Measurements from ENCODE around the gene PCDHB6. TPM values are rescaled to one million over a fixed set of nuclear protein-coding genes. Genes with fewer than 3 reads are reported as not detected.

PCDHB6 gene
- total and polyA plus RNA-seq, 2 of the 13 experiments (the other 11 are each of a cell fraction or from before 2014, with no cell fraction given), result 0.01 to 0.04 TPM

DNA sequence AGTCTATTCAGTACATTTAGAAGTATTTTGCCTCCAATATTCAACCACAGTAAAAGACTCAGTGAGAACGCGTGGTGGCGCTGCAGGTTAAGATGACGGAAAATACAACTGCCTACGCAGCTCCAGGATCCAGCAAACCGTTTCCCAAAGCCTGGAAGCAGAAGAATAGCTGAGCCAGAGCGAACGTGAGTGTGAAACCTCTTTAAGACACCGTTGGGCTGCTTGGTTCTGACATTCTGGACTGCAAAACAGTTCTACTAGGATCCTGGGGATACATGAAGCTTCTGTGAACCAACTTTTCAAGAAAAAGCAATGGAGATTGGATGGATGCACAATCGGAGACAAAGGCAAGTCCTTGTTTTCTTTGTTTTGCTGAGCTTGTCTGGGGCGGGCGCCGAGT is 32.4 kb downstream of the PCDHB6 start, which contains the start of gene PCDHB16 (continued):
- TF ChIP-seq, protein P1, sequence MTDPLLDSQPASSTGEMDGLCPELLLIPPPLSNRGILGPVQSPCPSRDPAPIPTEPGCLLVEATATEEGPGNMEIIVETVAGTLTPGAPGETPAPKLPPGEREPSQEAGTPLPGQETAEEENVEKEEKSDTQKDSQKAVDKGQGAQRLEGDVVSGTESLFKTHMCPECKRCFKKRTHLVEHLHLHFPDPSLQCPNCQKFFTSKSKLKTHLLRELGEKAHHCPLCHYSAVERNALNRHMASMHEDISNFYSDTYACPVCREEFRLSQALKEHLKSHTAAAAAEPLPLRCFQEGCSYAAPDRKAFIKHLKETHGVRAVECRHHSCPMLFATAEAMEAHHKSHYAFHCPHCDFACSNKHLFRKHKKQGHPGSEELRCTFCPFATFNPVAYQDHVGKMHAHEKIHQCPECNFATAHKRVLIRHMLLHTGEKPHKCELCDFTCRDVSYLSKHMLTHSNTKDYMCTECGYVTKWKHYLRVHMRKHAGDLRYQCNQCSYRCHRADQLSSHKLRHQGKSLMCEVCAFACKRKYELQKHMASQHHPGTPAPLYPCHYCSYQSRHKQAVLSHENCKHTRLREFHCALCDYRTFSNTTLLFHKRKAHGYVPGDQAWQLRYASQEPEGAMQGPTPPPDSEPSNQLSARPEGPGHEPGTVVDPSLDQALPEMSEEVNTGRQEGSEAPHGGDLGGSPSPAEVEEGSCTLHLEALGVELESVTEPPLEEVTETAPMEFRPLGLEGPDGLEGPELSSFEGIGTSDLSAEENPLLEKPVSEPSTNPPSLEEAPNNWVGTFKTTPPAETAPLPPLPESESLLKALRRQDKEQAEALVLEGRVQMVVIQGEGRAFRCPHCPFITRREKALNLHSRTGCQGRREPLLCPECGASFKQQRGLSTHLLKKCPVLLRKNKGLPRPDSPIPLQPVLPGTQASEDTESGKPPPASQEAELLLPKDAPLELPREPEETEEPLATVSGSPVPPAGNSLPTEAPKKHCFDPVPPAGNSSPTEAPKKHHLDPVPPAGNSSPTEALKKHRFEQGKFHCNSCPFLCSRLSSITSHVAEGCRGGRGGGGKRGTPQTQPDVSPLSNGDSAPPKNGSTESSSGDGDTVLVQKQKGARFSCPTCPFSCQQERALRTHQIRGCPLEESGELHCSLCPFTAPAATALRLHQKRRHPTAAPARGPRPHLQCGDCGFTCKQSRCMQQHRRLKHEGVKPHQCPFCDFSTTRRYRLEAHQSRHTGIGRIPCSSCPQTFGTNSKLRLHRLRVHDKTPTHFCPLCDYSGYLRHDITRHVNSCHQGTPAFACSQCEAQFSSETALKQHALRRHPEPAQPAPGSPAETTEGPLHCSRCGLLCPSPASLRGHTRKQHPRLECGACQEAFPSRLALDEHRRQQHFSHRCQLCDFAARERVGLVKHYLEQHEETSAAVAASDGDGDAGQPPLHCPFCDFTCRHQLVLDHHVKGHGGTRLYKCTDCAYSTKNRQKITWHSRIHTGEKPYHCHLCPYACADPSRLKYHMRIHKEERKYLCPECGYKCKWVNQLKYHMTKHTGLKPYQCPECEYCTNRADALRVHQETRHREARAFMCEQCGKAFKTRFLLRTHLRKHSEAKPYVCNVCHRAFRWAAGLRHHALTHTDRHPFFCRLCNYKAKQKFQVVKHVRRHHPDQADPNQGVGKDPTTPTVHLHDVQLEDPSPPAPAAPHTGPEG (CRISPR knock-in tag; IDR thresholded peaks at IDR 0.05), result 0 out of 2 replicates have a peak, but pooled peaks have one; percentile 33
- no peak for TF ChIP-seq ZBTB7A (CRISPR knock-in tag; IDR thresholded peaks at IDR 0.05)
- no peak for TF ChIP-seq SETDB1 (CRISPR knock-in tag; IDR thresholded peaks at IDR 0.05; ENCODE audit: borderline replicate concordance)
- 0 out of 2 replicates have a peak, but pooled peaks have one; percentile 43 for TF ChIP-seq SATB2 (CRISPR knock-in tag; IDR thresholded peaks at IDR 0.05)
- TF ChIP-seq, protein P2, sequence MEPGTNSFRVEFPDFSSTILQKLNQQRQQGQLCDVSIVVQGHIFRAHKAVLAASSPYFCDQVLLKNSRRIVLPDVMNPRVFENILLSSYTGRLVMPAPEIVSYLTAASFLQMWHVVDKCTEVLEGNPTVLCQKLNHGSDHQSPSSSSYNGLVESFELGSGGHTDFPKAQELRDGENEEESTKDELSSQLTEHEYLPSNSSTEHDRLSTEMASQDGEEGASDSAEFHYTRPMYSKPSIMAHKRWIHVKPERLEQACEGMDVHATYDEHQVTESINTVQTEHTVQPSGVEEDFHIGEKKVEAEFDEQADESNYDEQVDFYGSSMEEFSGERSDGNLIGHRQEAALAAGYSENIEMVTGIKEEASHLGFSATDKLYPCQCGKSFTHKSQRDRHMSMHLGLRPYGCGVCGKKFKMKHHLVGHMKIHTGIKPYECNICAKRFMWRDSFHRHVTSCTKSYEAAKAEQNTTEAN (CRISPR knock-in tag; conservative IDR thresholded peaks at IDR 0.05), result no peak
- peak; percentile 67 for TF ChIP-seq ZNF501 (CRISPR knock-in tag; IDR thresholded peaks at IDR 0.05)
- TF ChIP-seq ISL2 (CRISPR knock-in tag; IDR thresholded peaks at IDR 0.05), result 0 out of 2 replicates have a peak, but pooled peaks have one; percentile 15
- TF ChIP-seq, protein P3, sequence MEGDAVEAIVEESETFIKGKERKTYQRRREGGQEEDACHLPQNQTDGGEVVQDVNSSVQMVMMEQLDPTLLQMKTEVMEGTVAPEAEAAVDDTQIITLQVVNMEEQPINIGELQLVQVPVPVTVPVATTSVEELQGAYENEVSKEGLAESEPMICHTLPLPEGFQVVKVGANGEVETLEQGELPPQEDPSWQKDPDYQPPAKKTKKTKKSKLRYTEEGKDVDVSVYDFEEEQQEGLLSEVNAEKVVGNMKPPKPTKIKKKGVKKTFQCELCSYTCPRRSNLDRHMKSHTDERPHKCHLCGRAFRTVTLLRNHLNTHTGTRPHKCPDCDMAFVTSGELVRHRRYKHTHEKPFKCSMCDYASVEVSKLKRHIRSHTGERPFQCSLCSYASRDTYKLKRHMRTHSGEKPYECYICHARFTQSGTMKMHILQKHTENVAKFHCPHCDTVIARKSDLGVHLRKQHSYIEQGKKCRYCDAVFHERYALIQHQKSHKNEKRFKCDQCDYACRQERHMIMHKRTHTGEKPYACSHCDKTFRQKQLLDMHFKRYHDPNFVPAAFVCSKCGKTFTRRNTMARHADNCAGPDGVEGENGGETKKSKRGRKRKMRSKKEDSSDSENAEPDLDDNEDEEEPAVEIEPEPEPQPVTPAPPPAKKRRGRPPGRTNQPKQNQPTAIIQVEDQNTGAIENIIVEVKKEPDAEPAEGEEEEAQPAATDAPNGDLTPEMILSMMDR (CRISPR knock-in tag; IDR thresholded peaks at IDR 0.05), result peak; percentile 79
- TF ChIP-seq, protein P4, sequence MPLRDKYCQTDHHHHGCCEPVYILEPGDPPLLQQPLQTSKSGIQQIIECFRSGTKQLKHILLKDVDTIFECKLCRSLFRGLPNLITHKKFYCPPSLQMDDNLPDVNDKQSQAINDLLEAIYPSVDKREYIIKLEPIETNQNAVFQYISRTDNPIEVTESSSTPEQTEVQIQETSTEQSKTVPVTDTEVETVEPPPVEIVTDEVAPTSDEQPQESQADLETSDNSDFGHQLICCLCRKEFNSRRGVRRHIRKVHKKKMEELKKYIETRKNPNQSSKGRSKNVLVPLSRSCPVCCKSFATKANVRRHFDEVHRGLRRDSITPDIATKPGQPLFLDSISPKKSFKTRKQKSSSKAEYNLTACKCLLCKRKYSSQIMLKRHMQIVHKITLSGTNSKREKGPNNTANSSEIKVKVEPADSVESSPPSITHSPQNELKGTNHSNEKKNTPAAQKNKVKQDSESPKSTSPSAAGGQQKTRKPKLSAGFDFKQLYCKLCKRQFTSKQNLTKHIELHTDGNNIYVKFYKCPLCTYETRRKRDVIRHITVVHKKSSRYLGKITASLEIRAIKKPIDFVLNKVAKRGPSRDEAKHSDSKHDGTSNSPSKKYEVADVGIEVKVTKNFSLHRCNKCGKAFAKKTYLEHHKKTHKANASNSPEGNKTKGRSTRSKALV (CRISPR knock-in tag; IDR thresholded peaks at IDR 0.05), result 0 out of 2 replicates have a peak, but pooled peaks have one; percentile 50
- TF ChIP-seq, protein P5, sequence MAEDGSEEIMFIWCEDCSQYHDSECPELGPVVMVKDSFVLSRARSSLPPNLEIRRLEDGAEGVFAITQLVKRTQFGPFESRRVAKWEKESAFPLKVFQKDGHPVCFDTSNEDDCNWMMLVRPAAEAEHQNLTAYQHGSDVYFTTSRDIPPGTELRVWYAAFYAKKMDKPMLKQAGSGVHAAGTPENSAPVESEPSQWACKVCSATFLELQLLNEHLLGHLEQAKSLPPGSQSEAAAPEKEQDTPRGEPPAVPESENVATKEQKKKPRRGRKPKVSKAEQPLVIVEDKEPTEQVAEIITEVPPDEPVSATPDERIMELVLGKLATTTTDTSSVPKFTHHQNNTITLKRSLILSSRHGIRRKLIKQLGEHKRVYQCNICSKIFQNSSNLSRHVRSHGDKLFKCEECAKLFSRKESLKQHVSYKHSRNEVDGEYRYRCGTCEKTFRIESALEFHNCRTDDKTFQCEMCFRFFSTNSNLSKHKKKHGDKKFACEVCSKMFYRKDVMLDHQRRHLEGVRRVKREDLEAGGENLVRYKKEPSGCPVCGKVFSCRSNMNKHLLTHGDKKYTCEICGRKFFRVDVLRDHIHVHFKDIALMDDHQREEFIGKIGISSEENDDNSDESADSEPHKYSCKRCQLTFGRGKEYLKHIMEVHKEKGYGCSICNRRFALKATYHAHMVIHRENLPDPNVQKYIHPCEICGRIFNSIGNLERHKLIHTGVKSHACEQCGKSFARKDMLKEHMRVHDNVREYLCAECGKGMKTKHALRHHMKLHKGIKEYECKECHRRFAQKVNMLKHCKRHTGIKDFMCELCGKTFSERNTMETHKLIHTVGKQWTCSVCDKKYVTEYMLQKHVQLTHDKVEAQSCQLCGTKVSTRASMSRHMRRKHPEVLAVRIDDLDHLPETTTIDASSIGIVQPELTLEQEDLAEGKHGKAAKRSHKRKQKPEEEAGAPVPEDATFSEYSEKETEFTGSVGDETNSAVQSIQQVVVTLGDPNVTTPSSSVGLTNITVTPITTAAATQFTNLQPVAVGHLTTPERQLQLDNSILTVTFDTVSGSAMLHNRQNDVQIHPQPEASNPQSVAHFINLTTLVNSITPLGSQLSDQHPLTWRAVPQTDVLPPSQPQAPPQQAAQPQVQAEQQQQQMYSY (CRISPR knock-in tag; IDR thresholded peaks at IDR 0.05), result peak; percentile 59; the same call in 1 of the 2 replicates
- peak; percentile 16; the same call in 1 of the 2 replicates for TF ChIP-seq GATAD2A (CRISPR knock-in tag; IDR thresholded peaks at IDR 0.05)
- no peak for TF ChIP-seq NBN (conservative IDR thresholded peaks at IDR 0.05)
- 0 out of 2 replicates have a peak, but pooled peaks have one; percentile 25 for TF ChIP-seq ZFY (CRISPR knock-in tag; IDR thresholded peaks at IDR 0.05)
- TF ChIP-seq SNAPC2 (CRISPR knock-in tag; IDR thresholded peaks at IDR 0.05), result no peak
- TF ChIP-seq SOX6 (IDR thresholded peaks at IDR 0.05), result no peak
- TF ChIP-seq SOX6 (CRISPR knock-in tag; IDR thresholded peaks at IDR 0.05), result peak; percentile 12; the same call in 1 of the 2 replicates
